VCaP (cell line): Measurements from ENCODE around the gene ELOF1.
"Not testable (repeated sequence)": the region's sequence is repeated elsewhere in the genome, so short reads cannot be mapped to it uniquely, and the experiment has no call there.

Experiments
- H3K27ac ChIP-seq: fragments of 450-650 bp; 2 replicates; pipeline ENCODE4 v1.5.1; 2017
- TF ChIP-seq, protein P1 (sequence below): fragments of 450-650 bp; conservative IDR thresholded peaks from 2 replicates; pipeline ENCODE4 v1.5.1; 2017; ENCODE audit warnings: mild to moderate bottlenecking, moderate library complexity

The ELOF1 gene

DNA sequence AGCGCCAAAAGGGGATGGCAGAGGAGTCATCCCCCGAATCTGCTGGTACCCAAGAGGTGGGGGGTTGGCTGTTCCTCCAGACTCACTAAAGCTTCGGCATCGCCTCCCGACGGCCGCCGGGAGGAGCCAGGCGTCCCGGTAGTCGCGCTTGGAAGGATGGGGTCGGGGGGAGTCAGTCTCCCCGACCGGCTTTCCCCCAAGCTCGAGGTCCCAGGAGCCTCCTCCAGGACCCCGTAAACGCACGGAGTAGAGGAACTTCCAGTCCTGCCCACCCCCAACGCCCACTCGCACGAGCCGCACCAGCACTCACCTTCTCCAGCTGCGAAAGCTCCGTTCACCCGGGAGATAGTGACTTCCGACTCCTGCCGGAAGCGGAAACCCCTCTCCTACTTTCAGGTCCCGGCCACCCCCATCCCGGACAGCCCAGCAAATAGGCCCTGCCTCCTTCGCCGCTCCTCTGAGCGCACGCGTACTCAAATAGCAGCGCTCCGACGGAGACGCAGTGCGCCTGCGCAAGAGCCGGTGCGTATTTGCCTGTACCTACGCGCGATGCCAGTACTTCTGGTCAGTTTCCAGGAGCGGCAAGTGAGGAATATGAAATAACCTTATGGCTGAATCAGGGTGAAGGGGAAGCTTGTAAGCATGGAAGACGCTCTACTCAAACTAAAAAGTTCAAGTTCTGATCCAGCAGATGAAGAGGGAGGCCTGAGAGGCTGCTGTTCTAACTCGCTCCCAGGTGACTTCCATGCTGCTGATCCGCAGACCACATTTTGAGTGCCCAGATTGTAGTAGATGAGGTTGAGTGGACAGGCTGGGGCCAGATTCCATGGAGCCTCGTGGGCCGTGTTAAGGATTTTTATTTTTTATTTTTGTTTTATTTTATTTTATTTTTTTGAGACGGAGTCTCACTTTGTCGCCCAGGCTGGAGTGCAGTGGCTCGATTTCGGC lies at the start of gene ELOF1:
ELOF1 (minus strand) TSS at position 350 of the 948 bp plus-strand sequence. CDS start 4,883 bp downstream, outside the sequence.
- TF ChIP-seq, protein P1, sequence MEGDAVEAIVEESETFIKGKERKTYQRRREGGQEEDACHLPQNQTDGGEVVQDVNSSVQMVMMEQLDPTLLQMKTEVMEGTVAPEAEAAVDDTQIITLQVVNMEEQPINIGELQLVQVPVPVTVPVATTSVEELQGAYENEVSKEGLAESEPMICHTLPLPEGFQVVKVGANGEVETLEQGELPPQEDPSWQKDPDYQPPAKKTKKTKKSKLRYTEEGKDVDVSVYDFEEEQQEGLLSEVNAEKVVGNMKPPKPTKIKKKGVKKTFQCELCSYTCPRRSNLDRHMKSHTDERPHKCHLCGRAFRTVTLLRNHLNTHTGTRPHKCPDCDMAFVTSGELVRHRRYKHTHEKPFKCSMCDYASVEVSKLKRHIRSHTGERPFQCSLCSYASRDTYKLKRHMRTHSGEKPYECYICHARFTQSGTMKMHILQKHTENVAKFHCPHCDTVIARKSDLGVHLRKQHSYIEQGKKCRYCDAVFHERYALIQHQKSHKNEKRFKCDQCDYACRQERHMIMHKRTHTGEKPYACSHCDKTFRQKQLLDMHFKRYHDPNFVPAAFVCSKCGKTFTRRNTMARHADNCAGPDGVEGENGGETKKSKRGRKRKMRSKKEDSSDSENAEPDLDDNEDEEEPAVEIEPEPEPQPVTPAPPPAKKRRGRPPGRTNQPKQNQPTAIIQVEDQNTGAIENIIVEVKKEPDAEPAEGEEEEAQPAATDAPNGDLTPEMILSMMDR: peak; percentile 37
- peak within 1 kb of the TSS; percentile 83 for H3K27ac ChIP-seq

DNA sequence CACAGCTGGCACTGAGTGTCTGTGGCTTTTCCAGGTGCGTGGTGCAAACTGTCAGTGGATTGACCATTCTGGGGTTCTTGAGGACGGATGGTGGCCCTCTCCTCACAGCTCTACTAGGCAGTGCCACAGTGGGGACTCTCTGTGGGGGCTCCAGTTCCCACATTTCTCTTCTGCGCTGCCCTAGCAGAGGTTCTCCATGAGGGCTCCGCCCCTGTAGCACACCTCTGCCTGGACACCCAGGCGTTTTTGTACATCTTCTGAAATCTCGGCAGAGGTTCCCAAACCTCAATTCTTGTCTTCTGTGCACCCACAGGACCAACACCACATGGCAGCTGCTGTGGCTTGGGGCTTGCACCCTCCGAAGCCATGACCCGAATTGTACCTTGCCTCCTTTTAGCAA lies 47.5 kb upstream of the ELOF1 start:
- TF ChIP-seq, protein P1: no peak
- H3K27ac ChIP-seq: no peak overlapping the region

DNA sequence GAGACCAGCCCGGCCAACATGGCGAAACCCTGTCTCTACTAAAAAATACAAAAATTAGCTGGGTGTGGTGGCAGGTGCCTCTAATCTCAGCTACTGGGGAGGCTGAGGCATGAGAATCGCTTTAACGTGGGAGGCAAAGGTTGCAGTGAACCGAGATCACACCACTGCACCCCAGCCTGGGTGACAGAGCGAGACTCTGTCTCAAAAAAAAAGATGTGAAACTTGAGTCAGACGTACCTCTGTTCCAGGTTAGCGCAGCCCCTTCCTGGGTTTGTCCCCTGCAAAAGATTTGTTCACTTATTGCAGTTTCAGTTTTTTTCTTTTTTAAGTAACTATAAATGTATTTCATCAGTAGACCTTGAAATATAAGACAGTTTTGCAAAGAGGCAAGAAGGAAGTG lies 40.7 kb upstream of the ELOF1 start:
- not testable (repeated sequence) for H3K27ac ChIP-seq

DNA sequence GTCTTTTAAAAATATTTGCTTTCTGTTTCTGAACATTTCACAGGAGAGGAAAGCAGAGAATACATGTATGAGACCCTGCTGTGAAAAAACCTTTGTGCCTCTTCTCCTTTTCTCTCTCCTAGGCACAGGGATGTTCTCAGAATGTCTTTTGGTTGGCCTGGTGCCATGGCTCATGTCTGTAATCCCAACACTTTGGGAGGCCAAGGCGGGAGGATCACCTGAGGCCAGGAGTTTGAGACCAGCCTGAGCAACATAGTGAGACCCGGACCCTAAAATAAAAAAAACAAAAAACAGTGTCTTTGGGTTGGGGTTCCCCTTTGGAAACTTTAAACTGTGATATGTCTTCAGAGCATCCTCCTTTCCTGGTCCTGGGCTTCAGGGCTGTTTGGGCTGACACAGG lies 39.7 kb upstream of the ELOF1 start:
- TF ChIP-seq, protein P1: no peak
- peak overlapping the region; percentile 93 for H3K27ac ChIP-seq

DNA sequence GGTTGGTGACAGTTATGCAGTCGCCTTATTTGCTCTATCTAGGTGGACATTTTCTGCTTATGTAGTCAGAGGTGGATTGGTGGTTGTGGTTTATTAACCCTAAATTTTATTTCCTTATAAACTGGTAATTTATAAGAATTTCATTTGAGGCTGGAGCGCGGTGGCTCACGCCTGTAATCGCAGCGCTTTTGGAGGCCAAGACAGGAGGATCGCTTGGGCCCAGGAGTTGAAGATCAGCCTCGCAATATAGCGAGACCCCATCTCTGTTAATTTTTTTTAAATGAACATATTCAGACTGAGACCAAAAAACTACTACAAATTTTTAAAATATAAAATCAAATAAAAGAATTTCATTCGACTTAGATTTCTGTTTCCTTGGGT lies 39.1 kb upstream of the ELOF1 start:
- H3K27ac ChIP-seq: peak overlapping the region; percentile 93
- TF ChIP-seq, protein P1: no peak

DNA sequence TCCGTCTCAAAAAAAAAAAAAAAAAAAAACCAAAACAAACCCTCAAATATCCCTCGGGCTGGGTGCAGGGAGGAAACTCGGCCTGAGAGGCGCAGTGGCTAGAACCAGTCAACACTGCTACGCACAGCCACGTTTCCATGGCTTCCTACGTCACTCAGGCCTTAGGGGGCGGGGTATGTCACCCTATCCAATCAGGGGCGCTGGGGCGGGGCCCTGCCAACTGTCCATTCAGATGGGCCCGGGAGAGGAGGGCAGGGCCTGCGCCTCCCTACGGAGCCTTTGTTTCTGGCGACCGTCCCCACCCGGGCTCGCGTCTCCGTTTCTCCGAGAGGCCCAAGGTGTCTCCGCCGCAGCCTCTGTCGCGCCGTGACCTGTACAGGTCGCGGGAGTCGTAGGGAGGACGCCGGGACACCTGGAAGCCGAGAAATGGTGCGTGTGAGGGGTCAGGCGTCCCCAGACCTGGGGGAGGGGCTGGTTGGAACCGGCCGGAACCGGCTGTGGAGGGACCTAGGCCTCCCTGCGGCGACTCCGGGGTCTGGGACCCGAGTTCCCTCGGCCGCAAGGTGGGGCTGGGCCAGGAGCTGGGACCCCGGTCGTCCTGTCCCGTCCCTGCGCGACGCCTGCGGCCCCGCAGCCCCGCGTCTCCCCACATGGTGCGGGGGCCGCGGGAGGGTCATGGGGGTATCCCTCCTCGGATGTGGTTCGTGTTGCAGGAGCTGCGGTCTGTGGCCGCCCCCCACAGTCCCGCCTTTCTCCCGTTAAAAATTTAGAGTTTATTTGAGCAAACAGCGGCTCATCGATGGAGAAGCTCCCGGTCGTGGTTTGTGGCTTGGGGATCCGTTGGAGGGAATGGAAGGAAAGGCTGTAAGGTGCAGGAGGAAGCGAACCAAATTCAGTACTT lies 38.4 kb upstream of the ELOF1 start, which contains the start of gene ZNF627:
ZNF627 (plus strand) TSS at position 282 of the 901 bp plus-strand sequence; CDS start at position 427, 145 bp downstream.
- TF ChIP-seq, protein P1: peak; percentile 4; the same call in 1 of the 2 replicates
- H3K27ac ChIP-seq: peak within 1 kb of the TSS; percentile 93

DNA sequence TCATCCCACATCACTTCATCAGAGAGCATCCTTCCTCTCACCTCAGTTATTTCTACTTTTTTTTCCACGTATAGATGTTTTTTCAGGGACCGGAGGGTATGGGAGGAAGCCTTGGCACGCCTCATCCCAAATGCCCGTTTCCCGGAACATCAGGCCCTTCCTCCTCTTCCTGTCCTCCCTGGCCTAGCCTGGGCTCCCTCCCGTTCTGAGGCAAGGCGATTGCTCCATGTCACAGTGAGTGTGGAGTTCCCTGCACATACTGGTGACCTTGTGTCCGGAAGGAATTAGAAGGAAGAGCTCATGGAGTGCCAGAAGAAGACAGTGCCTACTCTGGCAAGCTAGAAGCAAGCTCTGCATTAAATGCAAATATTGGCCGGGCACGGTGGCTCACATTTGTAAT lies 37.1 kb upstream of the ELOF1 start:
- TF ChIP-seq, protein P1: no peak
- H3K27ac ChIP-seq: no peak overlapping the region
